HuH-7 (cell line): ENCODE results near the gene NAXD.
A peak's percentile ranks its signal among the peaks of the same experiment; 100 is the strongest.
"Not testable (repeated sequence)": the region's sequence is repeated elsewhere in the genome, so short reads cannot be mapped to it uniquely, and the experiment has no call there.

Source experiments
- DNase-seq: peaks from one replicate; pipeline ENCODE4 v3.0.0; 2011; ENCODE audit warnings: low spot score

NAXD gene

GRCh38 chr13:110615322-110616102 lies at the start of gene NAXD:
Gene NAXD, plus strand, starts transcription at chr13:110615545. Its CDS starts 57 bp downstream, at chr13:110615602.
- DNase-seq: peak; percentile 100

GRCh38 chr13:110566171-110566570 lies 49.2 kb upstream of the NAXD start:
- no peak for DNase-seq

- DNase-seq: no peak
Observed at GRCh38 chr13:110568612-110569011, 46.7 kb upstream of the NAXD start.

GRCh38 chr13:110569962-110570361 lies 45.4 kb upstream of the NAXD start:
- DNase-seq: not testable (repeated sequence)

GRCh38 chr13:110570886-110571285 lies 44.5 kb upstream of the NAXD start:
- DNase-seq: no peak

- DNase-seq: no peak
Observed at GRCh38 chr13:110571896-110572777, 43.2 kb upstream of the NAXD start.

- DNase-seq: no peak
Observed at GRCh38 chr13:110572778-110573118, 42.6 kb upstream of the NAXD start.

GRCh38 chr13:110574161-110574560 lies 41.2 kb upstream of the NAXD start:
- no peak for DNase-seq

- DNase-seq: no peak
Observed at GRCh38 chr13:110575322-110576069, 39.8 kb upstream of the NAXD start.

GRCh38 chr13:110576070-110576394 lies 39.3 kb upstream of the NAXD start:
- no peak for DNase-seq

- DNase-seq: no peak
Observed at GRCh38 chr13:110576736-110577476, 38.4 kb upstream of the NAXD start.

GRCh38 chr13:110578363-110578762 lies 37.0 kb upstream of the NAXD start:
- DNase-seq: no peak

- no peak for DNase-seq
Observed at GRCh38 chr13:110580800-110581199, 34.5 kb upstream of the NAXD start.

GRCh38 chr13:110581506-110582185 lies 33.7 kb upstream of the NAXD start:
- DNase-seq: no peak

GRCh38 chr13:110582421-110582954 lies 32.9 kb upstream of the NAXD start:
- DNase-seq: no peak

- no peak for DNase-seq
Observed at GRCh38 chr13:110583178-110583865, 32.0 kb upstream of the NAXD start.

GRCh38 chr13:110589793-110590390 lies 25.5 kb upstream of the NAXD start:
- no peak for DNase-seq

- DNase-seq: no peak
Observed at GRCh38 chr13:110590577-110590976, 24.8 kb upstream of the NAXD start.

- no peak for DNase-seq
Observed at GRCh38 chr13:110592665-110593064, 22.7 kb upstream of the NAXD start.
